22Rv1 (cell line): ENCODE data around the gene PAK5.

ENCODE experiments used
- H3K27ac ChIP-seq: fragments of 450-650 bp; 2 replicates; pipeline ENCODE4 v1.5.1; 2017
- CTCF ChIP-seq: fragments of 450-650 bp; IDR thresholded peaks from 2 replicates; pipeline ENCODE4 v1.5.1; 2017; ENCODE audit warnings: mild to moderate bottlenecking
- ZFX ChIP-seq: fragments of 450-650 bp; IDR thresholded peaks from 2 replicates; pipeline ENCODE4 v1.6.1; 2017; ENCODE audit warnings: antibody characterized with exemption, borderline replicate concordance

PAK5 gene

DNA sequence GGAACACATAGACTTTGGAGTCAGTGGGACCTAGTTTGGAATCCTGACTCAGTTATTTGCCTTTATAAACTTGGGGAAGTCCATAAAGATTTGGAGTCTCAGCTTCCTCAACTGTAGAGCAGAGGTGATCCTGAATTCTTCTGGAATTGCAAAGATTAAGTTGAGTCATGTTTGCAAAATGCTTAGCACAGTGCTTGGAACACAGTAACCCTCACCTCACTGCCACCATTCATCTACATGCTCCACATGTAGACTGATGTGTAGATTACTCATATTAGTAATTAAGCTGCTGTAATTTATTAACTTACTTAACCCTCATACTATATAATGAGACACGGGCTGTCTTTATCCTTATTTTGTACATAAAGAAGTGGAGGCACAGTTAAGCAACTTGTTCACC, 263.0 kb downstream of the PAK5 start:
- TF ChIP-seq ZFX (no peak), CTCF (no peak)
- no peak overlapping the region for H3K27ac ChIP-seq

GRCh38 chr20:9574776-9575175, 264.1 kb downstream of the PAK5 start:
- TF ChIP-seq CTCF (no peak), ZFX (no peak)
- no peak overlapping the region for H3K27ac ChIP-seq

DNA sequence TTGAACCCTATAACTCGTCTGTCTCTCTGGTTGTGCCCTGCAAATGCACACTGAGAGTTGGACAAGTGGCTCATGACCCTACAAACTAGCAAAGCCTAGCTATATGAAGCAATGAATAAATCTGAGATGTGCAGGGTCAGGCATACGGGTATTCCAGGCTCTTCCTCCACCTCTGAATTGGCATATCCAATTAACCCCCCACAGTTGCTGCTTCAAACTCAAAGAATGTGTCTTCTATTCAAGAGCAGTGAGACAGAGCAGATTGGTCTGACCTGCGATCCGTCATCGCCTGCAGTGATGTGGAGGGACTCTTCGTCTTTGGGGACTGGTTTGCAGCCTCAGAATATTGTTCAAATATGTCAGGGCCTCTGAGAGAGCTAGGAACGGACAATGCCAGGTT, 264.7 kb downstream of the PAK5 start:
- TF ChIP-seq ZFX (no peak), CTCF (no peak)
- no peak overlapping the region for H3K27ac ChIP-seq

DNA sequence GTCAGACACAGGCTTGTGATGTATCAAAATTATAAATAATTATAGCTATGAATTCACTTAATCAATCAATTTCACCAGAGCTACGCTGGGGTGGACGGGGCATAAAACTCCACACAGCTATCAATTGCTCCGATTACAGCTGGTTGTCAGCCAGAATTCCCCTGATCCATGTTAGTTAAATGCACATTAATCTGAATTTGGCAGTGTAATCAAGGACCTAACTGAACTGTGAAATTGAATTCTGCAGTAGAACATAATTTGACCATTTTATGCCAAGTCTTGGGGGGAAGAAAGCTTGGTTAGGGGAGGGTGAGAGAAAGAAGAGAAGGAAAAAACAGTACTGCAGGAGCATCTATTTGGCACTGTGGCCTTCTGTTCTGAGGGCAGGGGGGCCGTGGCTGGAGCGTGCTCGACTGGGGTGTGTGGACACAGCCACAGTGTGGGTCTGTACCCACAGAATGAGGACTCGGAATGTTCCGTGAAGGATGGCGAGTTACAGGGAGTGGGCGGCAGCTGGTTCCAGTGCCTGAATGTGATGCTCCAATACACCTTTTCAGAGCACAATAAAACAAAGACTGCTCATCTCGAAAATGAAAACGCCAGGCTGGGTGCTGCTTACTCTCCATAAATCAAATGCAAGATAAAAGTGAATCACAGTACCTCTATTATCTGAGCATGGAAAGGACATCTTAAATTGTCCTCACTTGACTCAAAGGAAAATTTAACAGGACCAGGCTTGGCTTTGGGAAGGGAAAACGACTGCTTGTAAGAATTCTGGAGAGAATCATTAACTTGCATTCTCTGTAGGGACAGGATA, 265.3 kb downstream of the PAK5 start:
- no peak for TF ChIP-seq ZFX

GRCh38 chr20:9572670-9573069, 266.2 kb downstream of the PAK5 start:
- TF ChIP-seq CTCF, result no peak
- TF ChIP-seq ZFX, result no peak
- H3K27ac ChIP-seq, result no peak overlapping the region

More for the DNA sequence above, 265.3 kb downstream of the PAK5 start:
- H3K27ac ChIP-seq, result no peak overlapping the region

DNA sequence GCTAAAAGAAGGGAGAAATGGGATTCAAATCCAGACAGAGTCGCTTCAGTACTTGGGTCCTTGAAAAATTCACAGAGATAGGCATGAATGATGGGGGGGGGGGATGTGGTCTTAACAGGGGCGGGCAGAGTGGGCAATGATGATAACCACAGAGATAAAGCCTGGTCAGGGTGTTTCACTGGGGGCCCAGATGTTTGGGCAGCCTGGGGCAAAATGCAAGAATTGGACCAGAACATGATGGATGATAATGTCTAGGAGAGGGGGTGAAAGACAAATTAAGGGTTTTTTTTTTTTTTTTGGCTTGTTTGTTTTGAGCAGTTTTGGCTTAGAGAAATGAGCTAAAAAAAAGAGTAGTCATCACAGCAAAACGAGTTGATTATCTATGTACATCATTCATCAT, 267.1 kb downstream of the PAK5 start:
- TF ChIP-seq ZFX (no peak), CTCF (no peak)
- no peak overlapping the region for H3K27ac ChIP-seq

DNA sequence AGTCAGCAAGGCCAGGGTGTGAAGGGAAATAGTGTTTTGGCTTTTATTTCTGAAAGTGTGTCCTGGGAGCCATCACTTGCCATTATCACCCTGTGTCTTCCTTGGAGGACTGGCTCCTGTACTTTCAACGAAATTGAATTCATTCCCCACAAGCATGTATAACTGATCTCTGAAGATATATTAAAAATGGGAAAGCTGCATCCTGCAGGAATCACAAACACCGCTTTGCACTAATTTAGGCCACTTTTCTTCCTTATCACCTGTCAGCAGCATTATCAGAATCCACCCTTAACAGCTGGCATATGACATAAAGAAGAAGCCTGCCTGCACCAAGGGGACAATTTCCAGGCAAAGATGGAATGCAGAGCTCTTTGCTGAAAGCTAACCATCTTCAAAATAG, 268.3 kb downstream of the PAK5 start:
- no peak overlapping the region for H3K27ac ChIP-seq
- TF ChIP-seq CTCF (no peak), ZFX (no peak)

- TF ChIP-seq CTCF (no peak), ZFX (no peak)
- H3K27ac ChIP-seq, result no peak overlapping the region
Measured at GRCh38 chr20:9566977-9567376, 271.9 kb downstream of the PAK5 start.
